ENCODE results near the gene LSS.

- TF ChIP-seq CTCF (IDR thresholded peaks at IDR 0.05; ENCODE audit: low read depth, low read length, missing input control) (no peak), JUND (IDR thresholded peaks at IDR 0.05) (no peak), EGR1 (IDR thresholded peaks at IDR 0.05; ENCODE audit: low read depth in 2 of 2) (no peak), YY1 (IDR thresholded peaks at IDR 0.05) (no peak), REST (IDR thresholded peaks at IDR 0.05) (no peak), RAD21 (IDR thresholded peaks at IDR 0.05) (no peak)
Observed at GRCh38 chr21:46250146-46250725, 21.7 kb upstream of the LSS start.
